Measurements from ENCODE around the gene WDR38. TPM values are rescaled to one million over a fixed set of nuclear protein-coding genes. Genes with fewer than 3 reads are reported as not detected.

WDR38 gene
- total and polyA plus RNA-seq, 9 of the 15 experiments (the other 6 are each of a cell fraction or from before 2014, with no cell fraction given) = not detected

DNA sequence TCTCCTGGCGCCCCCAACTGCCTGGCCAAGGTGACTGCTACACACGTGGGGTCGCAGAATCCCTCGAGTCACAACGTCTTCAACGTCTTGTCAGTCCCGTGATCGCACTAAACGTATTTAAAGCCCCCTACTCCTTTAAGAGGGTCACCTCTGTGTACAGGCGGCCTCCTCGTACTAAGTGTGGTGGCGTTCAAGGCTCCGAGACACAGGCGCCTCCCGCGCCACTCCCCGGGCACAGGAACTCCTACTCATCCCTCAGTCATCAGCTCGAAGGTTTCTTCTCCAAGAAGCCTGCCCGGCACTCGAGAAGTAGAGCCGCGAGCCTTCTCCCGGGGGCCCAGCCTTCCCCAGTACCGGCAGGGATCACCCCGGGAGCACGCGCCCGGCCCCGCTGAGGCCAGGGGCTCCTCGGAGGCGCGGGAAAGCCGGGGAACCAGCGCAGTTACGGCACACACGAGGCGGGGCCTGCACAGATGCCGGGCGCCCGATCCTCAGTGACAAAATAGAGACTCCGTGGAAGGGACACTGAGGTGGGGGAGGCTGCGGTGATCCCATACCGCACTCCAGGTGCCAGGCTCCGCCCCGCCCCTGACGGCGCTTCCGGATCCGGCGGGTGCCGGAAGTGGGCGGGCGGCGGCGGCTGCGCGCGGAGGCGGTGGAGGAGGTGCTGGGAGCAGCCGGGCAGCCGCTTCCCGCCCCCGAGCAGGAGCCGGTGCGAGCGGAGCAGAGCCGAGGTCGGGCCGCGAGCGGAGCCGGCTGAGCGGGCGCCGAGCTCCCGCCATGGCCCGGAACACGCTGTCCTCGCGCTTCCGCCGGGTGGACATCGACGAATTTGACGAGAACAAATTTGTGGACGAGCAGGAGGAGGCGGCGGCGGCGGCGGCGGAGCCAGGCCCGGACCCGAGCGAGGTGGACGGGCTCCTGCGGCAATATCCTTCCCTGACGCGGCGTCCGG is 15.5 kb downstream of the WDR38 start (continued):
- TF ChIP-seq E2F3 (CRISPR knock-in tag; IDR thresholded peaks at IDR 0.05) = no peak; the same call in 1 of the 2 replicates
- TF ChIP-seq HDAC3 (IDR thresholded peaks at IDR 0.05; ENCODE audit: borderline replicate concordance, partially characterized antibody) = no peak
- no peak for TF ChIP-seq PHTF2 (CRISPR knock-in tag; IDR thresholded peaks at IDR 0.05)
- 0 out of 4 replicates have a peak, but pooled peaks of 1 of the 2 experiments have one; percentile 28 for TF ChIP-seq SRF (CRISPR knock-in tag; IDR thresholded peaks at IDR 0.05)
- TF ChIP-seq RFX1 (IDR thresholded peaks at IDR 0.05) = no peak
- TF ChIP-seq CBX3 (IDR thresholded peaks at IDR 0.05; ENCODE audit: borderline replicate concordance in 1 of 2, low read length in 2 of 2) = peak in 1 of 2 experiments; percentile 13; a peak in 1 of 3 replicates
- no peak for TF ChIP-seq EWSR1 (IDR thresholded peaks at IDR 0.05; ENCODE audit: borderline replicate concordance, low read depth, partially characterized antibody)
- TF ChIP-seq NFIX (CRISPR knock-in tag; IDR thresholded peaks at IDR 0.05; ENCODE audit: low read depth) = no peak
- TF ChIP-seq MECOM (CRISPR knock-in tag; IDR thresholded peaks at IDR 0.05) = no peak
- TF ChIP-seq MTA2 (IDR thresholded peaks at IDR 0.05; ENCODE audit: low read depth) = no peak
- no peak for TF ChIP-seq SIX5 (IDR thresholded peaks at IDR 0.05; ENCODE audit: borderline replicate concordance in 1 of 2, insufficient read depth in 1 of 2, low read depth in 1 of 2, low read length in 2 of 2)
- peak; percentile 63 for TF ChIP-seq MBD2 (IDR thresholded peaks at IDR 0.05; ENCODE audit: borderline replicate concordance, low read depth)
- TF ChIP-seq RCOR1 (IDR thresholded peaks at IDR 0.05; ENCODE audit: borderline replicate concordance in 1 of 2, low read depth in 2 of 2, low read length in 2 of 2) = 0 out of 4 replicates have a peak, but pooled peaks of 1 of the 2 experiments have one; percentile 18
- TF ChIP-seq SMAD1 (IDR thresholded peaks at IDR 0.05; ENCODE audit: low read depth, low read length, partially characterized antibody) = peak; percentile 42
- no peak for TF ChIP-seq NR4A1 (CRISPR knock-in tag; IDR thresholded peaks at IDR 0.05)
- TF ChIP-seq NR4A1 (tag; IDR thresholded peaks at IDR 0.05) = no peak
- TF ChIP-seq POLR2AphosphoS5 (IDR thresholded peaks at IDR 0.05; ENCODE audit: control insufficient read depth, insufficient read depth, low read depth, low read length) = peak; percentile 86; the same call in 1 of the 2 replicates
- no peak for TF ChIP-seq MED1 (CRISPR knock-in tag; IDR thresholded peaks at IDR 0.05; ENCODE audit: borderline replicate concordance)
- no peak for TF ChIP-seq ZNF79 (CRISPR knock-in tag; IDR thresholded peaks at IDR 0.05; ENCODE audit: low read depth)
- peak; percentile 55; the same call in 1 of the 2 replicates for TF ChIP-seq ESRRA (IDR thresholded peaks at IDR 0.05; ENCODE audit: borderline replicate concordance, low read depth)
- TF ChIP-seq SOX6 (IDR thresholded peaks at IDR 0.05) = 0 out of 2 replicates have a peak, but pooled peaks have one; percentile 22
- TF ChIP-seq ZNF384 (IDR thresholded peaks at IDR 0.05; ENCODE audit: low read depth, low read length) = no peak
- TF ChIP-seq ZNF830 (CRISPR knock-in tag; IDR thresholded peaks at IDR 0.05) = no peak
- no peak for TF ChIP-seq PCBP2 (IDR thresholded peaks at IDR 0.05; ENCODE audit: low read depth, low read length, poor library complexity, severe bottlenecking)
- TF ChIP-seq, protein P1, sequence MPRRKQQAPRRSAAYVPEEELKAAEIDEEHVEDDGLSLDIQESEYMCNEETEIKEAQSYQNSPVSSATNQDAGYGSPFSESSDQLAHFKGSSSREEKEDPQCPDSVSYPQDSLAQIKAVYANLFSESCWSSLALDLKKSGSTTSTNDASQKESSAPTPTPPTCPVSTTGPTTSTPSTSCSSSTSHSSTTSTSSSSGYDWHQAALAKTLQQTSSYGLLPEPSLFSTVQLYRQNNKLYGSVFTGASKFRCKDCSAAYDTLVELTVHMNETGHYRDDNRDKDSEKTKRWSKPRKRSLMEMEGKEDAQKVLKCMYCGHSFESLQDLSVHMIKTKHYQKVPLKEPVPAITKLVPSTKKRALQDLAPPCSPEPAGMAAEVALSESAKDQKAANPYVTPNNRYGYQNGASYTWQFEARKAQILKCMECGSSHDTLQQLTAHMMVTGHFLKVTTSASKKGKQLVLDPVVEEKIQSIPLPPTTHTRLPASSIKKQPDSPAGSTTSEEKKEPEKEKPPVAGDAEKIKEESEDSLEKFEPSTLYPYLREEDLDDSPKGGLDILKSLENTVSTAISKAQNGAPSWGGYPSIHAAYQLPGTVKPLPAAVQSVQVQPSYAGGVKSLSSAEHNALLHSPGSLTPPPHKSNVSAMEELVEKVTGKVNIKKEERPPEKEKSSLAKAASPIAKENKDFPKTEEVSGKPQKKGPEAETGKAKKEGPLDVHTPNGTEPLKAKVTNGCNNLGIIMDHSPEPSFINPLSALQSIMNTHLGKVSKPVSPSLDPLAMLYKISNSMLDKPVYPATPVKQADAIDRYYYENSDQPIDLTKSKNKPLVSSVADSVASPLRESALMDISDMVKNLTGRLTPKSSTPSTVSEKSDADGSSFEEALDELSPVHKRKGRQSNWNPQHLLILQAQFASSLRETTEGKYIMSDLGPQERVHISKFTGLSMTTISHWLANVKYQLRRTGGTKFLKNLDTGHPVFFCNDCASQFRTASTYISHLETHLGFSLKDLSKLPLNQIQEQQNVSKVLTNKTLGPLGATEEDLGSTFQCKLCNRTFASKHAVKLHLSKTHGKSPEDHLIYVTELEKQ (CRISPR knock-in tag; IDR thresholded peaks at IDR 0.05) = no peak
- TF ChIP-seq WHSC1 (IDR thresholded peaks at IDR 0.05; ENCODE audit: low read length) = no peak

All from K562 (cell line).